Suprapubic skin (tissue), 4 donors: ENCODE measurements around the gene TMC3. TPM values are rescaled to one million over a fixed set of nuclear protein-coding genes. Genes with fewer than 3 reads are reported as not detected.

Experiments
- DNase-seq, 2 donors: peaks; one replicate each; pipeline ENCODE4 v3.0.0-alpha.2; 2019; ENCODE audit warnings: low spot score in 2 of 2
- H3K27ac ChIP-seq: fragments of 200-600 bp; sonication (generic); one replicate; pipeline ENCODE4 v1.5.1; 2019
- H3K27me3 ChIP-seq: fragments of 200-600 bp; sonication (generic); one replicate; pipeline ENCODE4 v1.5.1; 2019
- H3K36me3 ChIP-seq: fragments of 200-600 bp; sonication (generic); one replicate; pipeline ENCODE4 v1.5.1; 2019
- H3K4me1 ChIP-seq: fragments of 200-600 bp; sonication (generic); one replicate; pipeline ENCODE4 v1.5.1; 2019
- H3K4me3 ChIP-seq: fragments of 200-600 bp; sonication (generic); one replicate; pipeline ENCODE4 v1.5.1; 2019; ENCODE audit warnings: mild to moderate bottlenecking
- H3K9me3 ChIP-seq: fragments of 200-600 bp; sonication (generic); one replicate; pipeline ENCODE4 v1.5.1; 2019
- EP300 ChIP-seq: sonication (generic); formaldehyde crosslinking; IDR thresholded peaks from one replicate; pipeline ENCODE4 v1.6.1; 2017; ENCODE audit warnings: antibody characterized with exemption
- POLR2A ChIP-seq, 2 donors: fragments of 450-650 bp; IDR thresholded peaks; one replicate each; pipeline ENCODE4 v1.6.1; 2017; ENCODE audit warnings: antibody characterized with exemption in 2 of 2, mild to moderate bottlenecking in 2 of 2, moderate library complexity in 2 of 2
- POLR2AphosphoS5 ChIP-seq, 3 donors: sonication (generic); formaldehyde crosslinking; IDR thresholded peaks; one replicate each; pipeline ENCODE4 v1.6.1; 2017; ENCODE audit warnings: antibody characterized with exemption in 3 of 3
- WGBS: methylation state at CpG from one replicate; pipeline ENCODE4 v1.1.5; 2018; 5-methylcytosine and 5-hydroxymethylcytosine counted together
- total RNA-seq, 4 donors: library from RNA; depleted of rRNA; stranded (reverse); fragments of >200 nt; gene quantifications; one replicate each; pipeline ENCODE4 v1.1.0, GENCODE V29; 2016
- TF ChIP-seq, protein P1 (sequence below), 2 donors: fragments of 200-600 bp in 1 of 2; fragments of 450-650 bp in 1 of 2; sonication (generic) in 1 of 2; IDR thresholded peaks; one replicate each; pipeline ENCODE4 v1.5.1; 2016 to 2019; ENCODE audit warnings: antibody characterized with exemption in 2 of 2, mild to moderate bottlenecking in 1 of 2, moderate library complexity in 1 of 2

Gene TMC3
- total RNA-seq, 4 donors from 2014 or later, result 0.16 TPM; not detected in 3

DNA sequence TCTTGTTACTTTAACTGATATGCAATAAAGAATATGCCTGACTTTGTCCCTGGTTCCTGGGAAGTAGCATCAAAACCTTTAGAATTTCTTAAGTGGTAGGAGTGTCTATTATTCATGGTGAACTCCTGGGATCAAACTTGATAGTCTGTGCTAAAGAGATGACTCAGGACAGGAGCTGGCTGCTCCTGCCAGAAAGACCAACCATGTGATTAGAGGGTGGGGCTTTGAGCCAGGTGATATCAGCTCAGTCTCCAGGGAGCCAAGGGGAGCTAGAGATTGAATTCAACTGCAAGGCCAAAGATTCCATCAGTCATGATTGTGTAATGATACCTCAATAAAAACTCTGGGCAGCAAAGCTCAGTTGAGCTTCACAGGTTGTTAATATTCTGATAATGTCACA, 20.6 kb upstream of the TMC3 start:
- Histone ChIP-seq H3K27ac (no peak overlapping the region), H3K36me3 (no peaks in the 10 kb centered on the region), H3K4me3 (no peak overlapping the region), H3K9me3 (no peaks in the 10 kb centered on the region), H3K27me3 (no peaks in the 10 kb centered on the region), H3K4me1 (peaks cover 4% of the 10 kb centered on the region)
- TF ChIP-seq, protein P1, sequence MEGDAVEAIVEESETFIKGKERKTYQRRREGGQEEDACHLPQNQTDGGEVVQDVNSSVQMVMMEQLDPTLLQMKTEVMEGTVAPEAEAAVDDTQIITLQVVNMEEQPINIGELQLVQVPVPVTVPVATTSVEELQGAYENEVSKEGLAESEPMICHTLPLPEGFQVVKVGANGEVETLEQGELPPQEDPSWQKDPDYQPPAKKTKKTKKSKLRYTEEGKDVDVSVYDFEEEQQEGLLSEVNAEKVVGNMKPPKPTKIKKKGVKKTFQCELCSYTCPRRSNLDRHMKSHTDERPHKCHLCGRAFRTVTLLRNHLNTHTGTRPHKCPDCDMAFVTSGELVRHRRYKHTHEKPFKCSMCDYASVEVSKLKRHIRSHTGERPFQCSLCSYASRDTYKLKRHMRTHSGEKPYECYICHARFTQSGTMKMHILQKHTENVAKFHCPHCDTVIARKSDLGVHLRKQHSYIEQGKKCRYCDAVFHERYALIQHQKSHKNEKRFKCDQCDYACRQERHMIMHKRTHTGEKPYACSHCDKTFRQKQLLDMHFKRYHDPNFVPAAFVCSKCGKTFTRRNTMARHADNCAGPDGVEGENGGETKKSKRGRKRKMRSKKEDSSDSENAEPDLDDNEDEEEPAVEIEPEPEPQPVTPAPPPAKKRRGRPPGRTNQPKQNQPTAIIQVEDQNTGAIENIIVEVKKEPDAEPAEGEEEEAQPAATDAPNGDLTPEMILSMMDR (IDR thresholded peaks at IDR 0.05), result no peak
- no peak for TF ChIP-seq POLR2AphosphoS5 (IDR thresholded peaks at IDR 0.05)
- no peak for TF ChIP-seq EP300
- no peak for TF ChIP-seq POLR2A (IDR thresholded peaks at IDR 0.05)
- DNase-seq, result no peak

DNA sequence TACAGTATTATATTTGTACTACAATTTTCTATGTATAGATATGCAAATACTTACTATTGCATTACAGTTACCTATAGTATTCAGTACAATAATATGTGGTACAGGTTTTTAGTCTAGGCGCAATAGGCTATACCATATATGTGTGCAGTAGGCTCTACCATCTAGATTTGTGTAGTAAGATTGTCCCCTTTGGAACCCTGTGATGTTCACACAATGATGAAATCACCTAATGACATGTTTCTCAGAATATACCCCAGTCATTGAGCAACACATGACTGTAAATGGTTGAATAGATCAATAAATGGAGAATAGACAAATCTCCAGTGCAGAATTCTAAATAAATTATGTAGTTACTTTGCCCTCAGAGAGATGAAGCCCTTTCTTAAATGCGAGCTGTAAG, 17.6 kb upstream of the TMC3 start:
- no peaks in the 10 kb centered on the region for H3K36me3 ChIP-seq
- H3K27ac ChIP-seq, result no peak overlapping the region
- H3K4me1 ChIP-seq, result no peaks in the 10 kb centered on the region
- DNase-seq, result no peak
- TF ChIP-seq, protein P1 (IDR thresholded peaks at IDR 0.05), result no peak
- TF ChIP-seq POLR2AphosphoS5 (IDR thresholded peaks at IDR 0.05), result no peak
- no peak for TF ChIP-seq POLR2A (IDR thresholded peaks at IDR 0.05)
- TF ChIP-seq EP300, result no peak
- no peaks in the 10 kb centered on the region for H3K27me3 ChIP-seq
- no peaks in the 10 kb centered on the region for H3K9me3 ChIP-seq
- no peak overlapping the region for H3K4me3 ChIP-seq
- 98% methylated on average over 2 of the region's 2 CpGs for whole genome bisulfite sequencing

DNA sequence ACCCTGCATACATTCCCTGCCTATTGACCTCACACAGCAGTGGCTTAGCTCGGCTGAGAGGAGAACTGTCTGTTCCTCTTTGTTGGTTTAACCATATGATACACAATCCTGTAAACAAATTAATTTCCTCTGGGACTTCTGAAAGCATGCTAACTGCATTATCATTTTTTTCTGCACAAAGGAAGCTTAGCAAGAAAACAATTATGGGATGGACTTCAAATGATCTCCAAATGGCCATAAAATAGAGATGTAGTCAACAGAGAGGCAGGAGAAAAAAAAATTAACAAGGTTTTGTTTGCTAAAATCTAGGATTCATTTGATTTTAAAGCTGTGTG, 14.4 kb upstream of the TMC3 start:
- no peaks in the 10 kb centered on the region for H3K27me3 ChIP-seq
- H3K27ac ChIP-seq, result no peak overlapping the region
- no peaks in the 10 kb centered on the region for H3K4me1 ChIP-seq
- DNase-seq, result no peak
- H3K4me3 ChIP-seq, result no peak overlapping the region
- WGBS, result 52% methylated on average over 1 of the region's 1 CpG
- no peaks in the 10 kb centered on the region for H3K36me3 ChIP-seq
- H3K9me3 ChIP-seq, result no peaks in the 10 kb centered on the region
- TF ChIP-seq, protein P1 (IDR thresholded peaks at IDR 0.05), result no peak
- TF ChIP-seq POLR2AphosphoS5 (IDR thresholded peaks at IDR 0.05), result no peak

DNA sequence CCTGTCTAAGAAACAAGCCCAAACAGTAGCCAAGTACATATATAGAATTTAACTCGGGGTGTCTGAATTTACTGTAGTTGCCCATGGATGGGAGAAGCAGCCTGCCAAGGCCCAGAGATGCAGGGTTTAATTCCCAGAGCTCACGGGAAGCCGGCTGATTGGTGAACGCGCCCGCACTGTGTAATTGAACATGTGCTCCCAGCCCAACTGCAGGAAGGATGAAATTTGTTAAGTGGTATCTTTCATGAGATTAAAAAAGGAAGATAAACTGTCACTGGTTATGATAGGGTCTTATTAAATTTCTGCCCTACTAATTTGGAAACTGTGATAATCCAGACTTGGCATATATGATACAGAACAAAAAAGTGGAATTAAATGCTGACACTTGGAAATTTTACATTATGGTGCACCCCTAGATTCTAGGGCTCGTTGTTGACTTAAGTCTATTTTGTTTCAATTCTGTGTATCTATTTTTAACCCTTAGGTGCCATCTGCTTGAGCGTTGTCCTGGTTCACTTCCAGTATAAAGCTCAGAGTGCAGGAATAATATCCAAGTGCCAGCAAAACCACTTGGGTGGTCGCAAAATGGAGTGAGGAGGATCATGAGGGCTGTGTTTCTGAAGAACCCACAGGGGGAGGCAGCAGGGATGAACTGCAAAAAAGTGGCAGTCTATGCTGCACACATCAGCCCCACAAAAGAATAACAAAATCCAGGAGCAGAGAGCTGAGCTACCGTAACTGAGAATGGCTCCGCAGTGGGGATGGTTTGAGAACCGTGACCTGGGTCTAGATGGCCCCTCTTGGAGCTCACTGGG, 13.8 kb upstream of the TMC3 start:
- no peaks in the 10 kb centered on the region for H3K4me1 ChIP-seq
- 75% methylated on average over 12 of the region's 12 CpGs for WGBS

DNA sequence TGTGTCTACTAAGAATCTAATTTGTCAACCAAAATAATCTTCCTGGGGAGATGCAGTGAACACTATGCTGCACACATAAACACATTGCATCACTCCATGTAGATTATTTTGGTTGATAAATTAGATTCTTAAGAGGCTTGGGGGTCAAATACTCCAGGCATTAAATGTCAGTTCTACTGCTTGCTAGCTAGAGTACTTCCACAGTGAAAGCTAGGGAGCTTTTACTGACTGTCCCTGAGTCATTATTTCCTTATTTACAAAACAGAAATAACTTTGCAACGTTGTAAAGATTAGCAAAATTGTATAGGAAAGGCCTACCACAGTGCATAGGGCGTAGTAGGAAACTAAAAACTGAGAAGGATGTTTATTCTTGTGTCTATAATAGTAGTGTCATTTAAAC, 12.9 kb upstream of the TMC3 start:
- Histone ChIP-seq H3K4me3 (no peak overlapping the region), H3K27ac (no peak overlapping the region), H3K27me3 (no peaks in the 10 kb centered on the region), H3K36me3 (no peaks in the 10 kb centered on the region), H3K4me1 (no peaks in the 10 kb centered on the region), H3K9me3 (no peaks in the 10 kb centered on the region)
- 66% methylated on average over 2 of the region's 2 CpGs for WGBS
- TF ChIP-seq POLR2A (IDR thresholded peaks at IDR 0.05) (no peak), POLR2AphosphoS5 (IDR thresholded peaks at IDR 0.05) (no peak), EP300 (no peak)
- TF ChIP-seq, protein P1 (IDR thresholded peaks at IDR 0.05), result no peak
- DNase-seq, result no peak

More for the DNA sequence above, 13.8 kb upstream of the TMC3 start:
- Histone ChIP-seq H3K36me3 (no peaks in the 10 kb centered on the region), H3K9me3 (no peaks in the 10 kb centered on the region), H3K4me3 (no peak overlapping the region), H3K27me3 (no peaks in the 10 kb centered on the region), H3K27ac (no peak overlapping the region)
- DNase-seq, result no peak
- TF ChIP-seq POLR2A (IDR thresholded peaks at IDR 0.05) (no peak), EP300 (no peak), POLR2AphosphoS5 (IDR thresholded peaks at IDR 0.05) (no peak)
- TF ChIP-seq, protein P1 (IDR thresholded peaks at IDR 0.05), result no peak
